Measurements from ENCODE around the gene CPA1.
"Not testable (repeated sequence)": the region's sequence is repeated elsewhere in the genome, so short reads cannot be mapped to it uniquely, and the experiment has no call there.

Gene CPA1

GRCh38 chr7:130374507-130374906 is 5.8 kb upstream of the CPA1 start:
- no peak for DNase-seq

DNA sequence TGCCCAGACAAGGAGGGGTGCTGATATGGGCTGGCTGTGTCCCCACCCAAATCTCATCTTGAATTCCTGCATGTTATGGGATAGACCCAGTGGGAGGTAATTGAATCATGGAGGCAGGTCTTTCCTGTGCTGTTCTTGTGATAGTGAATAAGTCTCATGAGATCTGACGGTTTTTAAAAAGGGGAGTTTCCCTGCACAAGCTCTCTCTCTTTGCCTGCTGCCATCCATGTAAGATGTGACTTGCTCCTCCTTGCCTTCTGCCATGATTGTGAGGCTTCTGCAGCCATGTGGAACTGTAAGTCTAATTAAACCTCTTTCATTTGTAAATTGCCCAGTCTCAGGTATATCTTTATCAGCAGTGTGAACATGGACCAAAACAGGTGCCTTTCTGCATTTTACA is 3.8 kb upstream of the CPA1 start:
- not testable (repeated sequence) for DNase-seq

GRCh38 chr7:130377178-130377577 is 3.1 kb upstream of the CPA1 start:
- DNase-seq = no peak

DNA sequence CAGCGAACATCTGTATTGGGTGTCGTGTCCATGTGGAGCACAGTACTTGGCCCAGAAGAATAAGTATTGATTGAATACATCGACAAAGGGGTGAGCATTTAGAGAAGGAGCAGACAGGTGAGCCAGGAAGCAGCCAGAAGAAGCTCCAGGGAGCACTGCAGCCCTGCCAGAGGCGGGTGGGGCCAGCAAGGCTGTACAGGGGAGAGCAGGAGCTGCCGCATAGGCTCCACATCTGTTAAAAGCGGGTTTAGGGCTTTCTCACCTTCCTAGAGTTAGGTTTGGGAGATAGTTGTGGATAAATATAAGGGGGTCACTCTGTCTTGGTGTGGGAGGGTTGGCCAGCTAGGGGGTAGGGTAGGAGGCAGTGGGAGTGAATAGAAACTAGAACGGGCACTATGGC is 1.3 kb upstream of the CPA1 start:
- no peak for DNase-seq

- DNase-seq = no peak
Observed at GRCh38 chr7:130379532-130379920, 768 bp upstream of the CPA1 start.

- DNase-seq = no peak
Observed at GRCh38 chr7:130380861-130381455, 664 bp downstream of the CPA1 start.

DNA sequence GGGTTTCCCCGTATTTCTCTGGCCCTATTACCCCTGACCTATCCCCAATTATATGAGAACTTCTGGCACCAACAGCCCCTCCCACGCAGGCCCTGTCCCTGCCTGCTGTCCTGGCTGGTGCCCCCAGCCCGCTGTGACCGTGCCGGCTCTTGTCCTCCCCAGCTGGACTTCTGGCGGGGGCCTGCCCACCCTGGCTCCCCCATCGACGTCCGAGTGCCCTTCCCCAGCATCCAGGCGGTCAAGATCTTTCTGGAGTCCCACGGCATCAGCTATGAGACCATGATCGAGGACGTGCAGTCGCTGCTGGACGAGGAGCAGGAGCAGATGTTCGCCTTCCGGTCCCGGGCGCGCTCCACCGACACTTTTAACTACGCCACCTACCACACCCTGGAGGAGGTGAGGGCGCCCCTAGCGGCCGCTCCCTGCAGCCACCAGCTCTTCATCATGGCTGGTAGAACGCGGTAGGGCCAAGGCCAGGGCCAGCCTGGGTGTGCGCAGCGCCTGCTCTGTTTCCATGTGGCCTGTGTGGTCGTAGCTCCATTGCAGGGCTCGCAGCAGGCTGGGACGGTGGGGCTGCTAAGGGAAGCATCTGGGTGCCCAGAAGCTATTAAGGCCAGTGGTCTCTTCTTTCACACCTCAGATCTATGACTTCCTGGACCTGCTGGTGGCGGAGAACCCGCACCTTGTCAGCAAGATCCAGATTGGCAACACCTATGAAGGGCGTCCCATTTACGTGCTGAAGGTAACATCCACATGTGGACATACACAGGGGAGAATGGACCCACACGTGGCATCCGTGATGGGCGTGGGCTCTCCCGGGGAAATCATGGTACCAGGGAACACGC is 1.4 kb downstream of the CPA1 start:
- no peak for DNase-seq

DNA sequence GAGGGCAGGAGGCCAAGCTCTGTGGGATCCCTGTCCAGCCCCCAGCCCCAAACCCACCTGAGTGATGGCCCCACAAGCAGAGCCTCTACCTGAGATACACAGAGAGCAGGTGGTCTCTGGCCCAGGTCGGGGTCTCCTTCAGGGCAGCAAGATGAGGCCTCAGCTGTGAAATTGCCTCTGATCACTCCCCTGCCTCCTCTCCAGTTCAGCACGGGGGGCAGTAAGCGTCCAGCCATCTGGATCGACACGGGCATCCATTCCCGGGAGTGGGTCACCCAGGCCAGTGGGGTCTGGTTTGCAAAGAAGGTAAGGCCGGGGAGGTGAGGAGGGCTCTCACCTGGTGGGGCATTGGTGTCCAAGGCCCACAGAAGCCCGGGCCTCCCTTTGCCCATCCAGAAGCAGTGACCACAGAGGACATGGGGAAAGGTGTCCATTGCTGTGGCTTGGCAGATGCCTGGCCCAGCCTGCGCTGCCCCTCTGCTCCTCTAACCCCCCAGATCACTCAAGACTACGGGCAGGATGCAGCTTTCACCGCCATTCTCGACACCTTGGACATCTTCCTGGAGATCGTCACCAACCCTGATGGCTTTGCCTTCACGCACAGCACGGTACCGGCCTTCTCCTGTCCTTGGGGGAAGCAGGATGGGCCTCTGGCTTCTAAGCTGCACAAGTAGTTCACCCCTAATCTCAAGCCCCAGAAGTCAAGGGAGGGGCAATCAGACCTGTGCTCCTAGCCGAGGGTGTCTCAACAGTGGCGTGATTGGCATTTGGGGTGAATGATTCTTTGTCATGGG is 3.1 kb downstream of the CPA1 start:
- DNase-seq = no peak

DNA sequence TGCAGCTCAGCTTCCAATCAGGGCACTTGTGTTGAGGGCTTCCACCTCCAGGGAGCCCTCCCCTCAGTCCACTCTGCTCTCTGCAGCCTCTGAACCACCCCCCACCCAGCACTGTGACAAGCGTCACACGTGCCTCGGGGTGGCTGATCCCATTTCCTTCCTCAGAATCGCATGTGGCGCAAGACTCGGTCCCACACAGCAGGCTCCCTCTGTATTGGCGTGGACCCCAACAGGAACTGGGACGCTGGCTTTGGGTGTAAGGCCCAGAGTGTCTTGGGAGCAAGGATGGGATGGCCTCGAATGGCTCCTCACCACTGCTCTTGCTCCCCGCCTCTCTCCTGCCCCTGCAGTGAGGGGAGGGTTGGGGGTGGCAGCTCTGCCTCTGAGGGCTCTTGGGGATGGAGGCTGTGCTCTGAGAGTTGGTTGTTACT is 4.1 kb downstream of the CPA1 start:
- DNase-seq = peak; percentile 26

- no peak for DNase-seq
Observed at GRCh38 chr7:130384841-130385599, 4.7 kb downstream of the CPA1 start.

- no peak for DNase-seq
Observed at GRCh38 chr7:130385600-130386066, 5.3 kb downstream of the CPA1 start.

DNA sequence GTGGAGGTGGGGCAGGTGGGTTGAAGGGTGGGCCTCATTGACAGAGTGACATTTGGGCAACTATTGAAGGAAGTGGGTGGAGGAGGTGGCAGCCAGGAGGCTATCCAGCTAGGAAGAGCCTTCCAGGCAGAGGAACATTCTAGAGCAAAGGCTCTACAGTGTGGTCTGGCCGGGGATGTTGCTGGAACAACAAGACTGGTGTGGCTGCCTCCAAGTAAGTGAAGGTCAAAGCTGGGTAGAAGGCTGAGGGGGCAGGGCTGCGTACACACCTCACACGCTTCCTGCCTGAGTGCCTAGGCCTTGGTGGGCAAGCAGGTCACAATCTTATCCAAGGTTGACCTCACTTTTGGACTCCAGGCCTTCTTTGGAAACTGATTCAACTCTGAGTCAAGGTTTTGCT is 6.6 kb downstream of the CPA1 start:
- DNase-seq = no peak

DNA sequence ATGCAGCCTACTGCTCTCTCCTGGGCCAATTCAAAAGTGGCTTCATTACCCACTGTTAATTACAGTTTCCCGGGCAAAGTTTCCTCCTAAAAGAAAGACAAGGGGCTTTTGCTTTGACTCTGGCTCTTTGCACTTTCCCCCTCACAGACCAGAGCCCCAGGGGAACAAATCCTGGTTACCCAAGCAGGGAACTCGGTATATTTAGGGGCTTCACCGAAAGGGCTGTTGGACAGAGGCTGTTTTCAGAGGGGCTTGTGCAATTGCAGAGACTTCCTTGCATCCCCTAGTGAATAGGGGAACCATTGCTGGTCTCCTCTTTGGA is 7.0 kb downstream of the CPA1 start:
- no peak for DNase-seq

- no peak for DNase-seq
Observed at GRCh38 chr7:130387628-130388403, 7.5 kb downstream of the CPA1 start.

DNA sequence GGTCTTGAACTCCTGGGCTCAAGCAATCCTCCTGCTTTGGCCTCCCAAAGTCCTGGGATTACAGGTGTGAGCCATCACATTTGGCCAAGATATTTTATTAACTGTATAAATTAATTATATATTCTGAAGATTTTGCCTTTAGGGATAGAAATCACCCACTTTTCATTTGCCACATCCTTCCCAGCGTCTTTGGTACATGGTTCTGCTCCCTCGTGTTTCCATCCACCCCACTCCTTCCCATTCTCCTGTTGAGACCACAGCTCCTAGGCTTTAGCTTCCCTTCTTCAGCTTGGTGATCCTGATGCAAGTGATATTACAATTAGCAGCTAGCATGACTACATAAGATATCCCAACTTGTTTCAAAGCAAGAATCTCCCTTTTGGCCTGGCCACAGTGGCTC is 8.4 kb downstream of the CPA1 start:
- no peak for DNase-seq

DNA sequence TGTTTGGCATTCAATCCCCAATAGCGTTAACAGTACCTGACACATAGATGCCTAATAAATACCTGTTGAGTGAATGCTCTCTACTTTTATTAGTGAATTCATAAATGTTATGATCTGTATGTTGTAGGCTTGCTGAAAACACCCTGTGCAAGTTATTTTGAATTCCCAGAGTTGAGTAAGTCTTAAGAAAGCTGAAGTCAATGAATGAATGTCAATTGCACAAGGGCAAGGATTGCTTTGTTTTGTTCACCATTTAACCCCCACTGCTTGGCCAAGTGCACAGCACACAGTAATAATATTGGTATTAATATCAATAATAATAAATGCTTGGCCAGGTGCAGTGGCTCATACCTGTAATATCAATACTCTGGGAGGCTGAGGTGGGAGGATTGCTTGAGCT is 10.2 kb downstream of the CPA1 start:
- DNase-seq = no peak

DNA sequence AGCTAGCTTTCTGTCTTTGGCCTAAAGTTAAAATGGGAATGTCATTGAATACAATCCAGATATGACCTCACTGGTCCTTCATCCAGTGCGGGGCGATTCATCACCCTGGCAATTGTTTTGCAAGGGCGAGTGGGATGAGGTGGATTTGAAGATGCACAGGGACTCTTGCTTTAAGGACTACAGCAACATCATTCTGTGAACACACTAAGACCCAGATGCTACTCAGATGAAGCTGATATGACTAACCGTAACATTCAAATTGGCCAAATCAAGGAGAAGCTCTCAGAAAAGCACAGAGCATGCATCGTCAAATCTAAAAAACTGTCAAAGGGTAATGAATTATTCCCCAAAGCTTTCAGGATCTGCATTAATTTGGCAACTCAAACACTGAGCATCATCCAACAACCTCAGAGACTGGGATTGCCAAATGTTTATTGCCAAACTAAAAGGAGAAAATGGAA is 12.8 kb downstream of the CPA1 start:
- no peak for DNase-seq

DNA sequence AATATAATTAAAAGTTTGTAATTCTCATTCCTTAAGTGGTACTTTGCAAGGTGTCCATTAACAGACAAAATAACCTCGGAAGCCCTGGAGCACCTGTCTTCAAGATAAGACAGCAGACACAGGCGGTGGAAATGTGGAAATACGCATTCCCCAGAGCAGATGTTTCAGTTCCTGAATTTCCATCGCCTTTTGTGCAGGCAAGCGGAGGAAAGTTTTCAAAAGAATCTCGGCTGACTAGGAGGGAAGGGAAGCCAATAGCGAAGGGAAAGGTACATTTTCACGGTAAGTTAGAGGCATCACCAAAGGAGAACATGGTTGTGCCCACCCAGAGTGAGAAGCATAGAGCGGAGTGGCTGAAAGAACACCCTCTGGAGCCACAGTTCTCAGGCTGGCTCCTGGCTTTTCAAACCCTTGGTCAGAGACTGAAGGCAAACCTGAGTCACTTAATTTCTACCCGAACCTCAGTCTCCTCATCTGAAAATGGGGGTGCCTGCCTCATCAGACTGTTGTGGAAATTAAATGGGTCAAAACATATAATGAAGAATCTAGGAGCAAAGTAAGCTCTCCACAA is 13.6 kb downstream of the CPA1 start:
- DNase-seq = peak; percentile 50

- no peak for DNase-seq
Observed at GRCh38 chr7:130394421-130395195, 14.3 kb downstream of the CPA1 start.

- no peak for DNase-seq
Observed at GRCh38 chr7:130395421-130395820, 15.1 kb downstream of the CPA1 start.

DNA sequence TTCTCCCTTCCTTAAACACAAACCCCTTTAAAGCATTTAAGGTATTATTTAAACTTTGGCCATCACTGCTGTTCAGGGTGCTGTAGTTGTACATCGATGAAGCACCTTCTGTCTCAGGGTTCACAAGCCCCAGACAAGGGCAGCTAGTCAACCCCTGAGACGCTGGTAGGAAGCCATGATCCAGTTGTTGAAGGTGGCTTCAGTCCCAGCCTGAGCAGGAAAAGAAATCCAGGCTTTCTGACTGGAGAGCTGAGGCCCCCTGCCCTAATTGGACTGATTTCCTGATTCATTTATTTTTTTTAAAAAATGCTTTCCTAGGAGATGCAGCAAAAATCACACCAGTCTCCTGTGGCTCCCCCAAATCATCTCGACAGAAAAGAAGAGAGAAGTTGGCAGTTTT is 15.8 kb downstream of the CPA1 start:
- no peak for DNase-seq
